K562 (cell line): ENCODE measurements around the gene FAM50A. TPM values are rescaled to one million over a fixed set of nuclear protein-coding genes. Genes with fewer than 3 reads are reported as not detected.
A peak's percentile ranks its signal among the peaks of the same experiment; 100 is the strongest.

Source experiments
- CAMTA2 ChIP-seq: fragments of 250-450 bp; sonication (Bioruptor Pico); conservative IDR thresholded peaks from 2 replicates; pipeline ENCODE4 v1.5.1; 2022
- CBX5 ChIP-seq: IDR thresholded peaks from 2 replicates; pipeline ENCODE4 v1.6.1; 2014; ENCODE audit warnings: low read depth, borderline replicate concordance
- CREM ChIP-seq: IDR thresholded peaks from 2 replicates; pipeline ENCODE4 v1.6.1; 2014; ENCODE audit warnings: antibody characterized with exemption, low read depth
- DACH1 ChIP-seq: fragments of 450-650 bp; IDR thresholded peaks from 2 replicates; pipeline ENCODE4 v1.6.1; 2018; ENCODE audit not compliant: partially characterized antibody
- LARP7 ChIP-seq: fragments of 450-650 bp; IDR thresholded peaks from 2 replicates; pipeline ENCODE4 v1.6.1; 2016
- RBM15 ChIP-seq: fragments of 200-400 bp; formaldehyde crosslinking; IDR thresholded peaks from 2 replicates; pipeline ENCODE4 v1.6.1; 2018; ENCODE audit warnings: mild to moderate bottlenecking, low read length, moderate library complexity; ENCODE audit not compliant: insufficient read depth
- TAF1 ChIP-seq: IDR thresholded peaks from 2 replicates; pipeline ENCODE4 v1.6.1; 2011; ENCODE audit warnings: mild to moderate bottlenecking, low read length, moderate library complexity; ENCODE audit not compliant: insufficient read depth, control insufficient read depth, severe bottlenecking; ENCODE audit errors: extremely low read depth
- TARDBP ChIP-seq: fragments of 450-650 bp; IDR thresholded peaks from 2 replicates; pipeline ENCODE4 v1.6.1; 2016
- ZSCAN32 ChIP-seq: fragments of 450-650 bp; formaldehyde crosslinking; IDR thresholded peaks from 2 replicates; pipeline ENCODE4 v1.4.0; 2020; ENCODE audit warnings: mild to moderate bottlenecking, moderate library complexity
- polyA plus RNA-seq, 8 experiments: library from polyadenylated mRNA; depleted of rRNA in 4 of 8; stranded (reverse) in 5 of 8; unstranded in 3 of 8; fragments of >200 nt; fragmentation: Nextera tagmentation in 2 of 8; fragmentation: Illumina TruSeq in 1 of 8; extraction: Ambion mirVana in 2 of 8; extraction: Trizol in 1 of 8; gene quantifications; 2 replicates each; pipeline versions ENCODE4 v1.2.1 to v1.2.3, GENCODE V29; 2011 to 2014; ENCODE audit warnings: inconsistent platforms in 1 of 8, missing spikeins in 1 of 8
- total RNA-seq, 7 experiments: library from RNA; depleted of rRNA in 6 of 7; stranded (reverse); fragments of >200 nt in 6 of 7; fragmentation: Illumina TruSeq in 2 of 7; extraction: Trizol in 2 of 7; gene quantifications; 2 replicates each; pipeline versions ENCODE4 v1.2.1 to v1.2.3, GENCODE V29; 2011 to 2021; ENCODE audit warnings: low replicate concordance in 1 of 7
- TF ChIP-seq, protein P1 (sequence below): fragments of 450-650 bp; IDR thresholded peaks from 2 replicates; pipeline ENCODE4 v1.6.1; 2016; ENCODE audit warnings: mild to moderate bottlenecking, moderate library complexity
- TF ChIP-seq, protein P2 (sequence below): sonication (generic); formaldehyde crosslinking; IDR thresholded peaks from 2 replicates; pipeline ENCODE4 v1.8.0; 2022; ENCODE audit warnings: missing genetic modification reagents, mild to moderate bottlenecking, moderate library complexity, borderline replicate concordance
- TF ChIP-seq, protein P3 (sequence below): sonication (generic); formaldehyde crosslinking; IDR thresholded peaks from 2 replicates; pipeline ENCODE4 v1.8.1; 2023; ENCODE audit warnings: mild to moderate bottlenecking, missing genetic modification reagents

FAM50A gene
- total and polyA plus RNA-seq, 9 of the 15 experiments (the other 6 are each of a cell fraction or from before 2014, with no cell fraction given), result 4.4 to 114 (median 67.3) TPM

DNA sequence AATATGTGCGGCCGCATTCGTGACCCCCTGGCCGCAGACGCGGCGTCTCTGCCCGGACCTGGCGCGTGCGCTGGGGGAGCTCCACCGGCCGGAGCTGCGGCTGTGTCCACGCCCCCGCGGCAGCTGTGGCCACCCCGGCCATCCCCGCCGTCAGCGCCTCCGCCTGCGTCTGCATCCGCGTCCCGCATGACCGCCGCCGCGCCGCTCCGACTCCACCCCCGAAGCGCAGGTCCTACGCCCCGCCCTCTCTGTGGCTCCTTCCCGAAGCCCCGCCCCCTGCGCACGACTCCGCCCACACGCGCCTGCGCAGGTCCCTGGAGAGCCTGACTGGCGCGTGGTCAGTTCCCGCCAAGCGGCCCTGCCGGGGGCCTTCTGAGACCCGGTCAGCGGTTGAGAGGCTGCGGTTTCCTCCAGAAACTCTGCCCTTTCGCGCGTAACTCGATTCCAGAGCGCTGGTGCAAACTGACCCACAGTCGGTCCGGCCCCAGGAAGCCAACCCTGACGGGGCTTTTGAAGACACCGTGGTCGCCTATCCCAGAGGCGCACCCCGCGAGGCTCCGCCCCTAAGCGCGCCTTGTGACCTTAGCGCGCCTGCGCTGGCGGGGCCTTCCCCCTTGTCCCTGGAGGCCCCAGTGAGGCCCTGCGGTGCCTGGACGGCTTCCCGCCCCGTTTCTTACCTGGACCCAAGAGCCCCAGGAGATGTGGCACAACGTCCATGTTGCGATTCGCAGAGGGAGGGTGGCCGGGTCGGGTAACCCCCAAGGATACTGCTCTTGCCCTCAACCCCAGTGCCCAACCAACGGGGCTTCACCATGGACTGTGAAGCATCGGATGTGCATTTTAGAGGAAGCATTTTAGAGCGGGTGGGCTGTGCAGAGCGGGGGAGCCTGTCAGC is 35.0 kb downstream of the FAM50A start, which contains the start of gene LAGE3 (continued):
- TF ChIP-seq, protein P1, sequence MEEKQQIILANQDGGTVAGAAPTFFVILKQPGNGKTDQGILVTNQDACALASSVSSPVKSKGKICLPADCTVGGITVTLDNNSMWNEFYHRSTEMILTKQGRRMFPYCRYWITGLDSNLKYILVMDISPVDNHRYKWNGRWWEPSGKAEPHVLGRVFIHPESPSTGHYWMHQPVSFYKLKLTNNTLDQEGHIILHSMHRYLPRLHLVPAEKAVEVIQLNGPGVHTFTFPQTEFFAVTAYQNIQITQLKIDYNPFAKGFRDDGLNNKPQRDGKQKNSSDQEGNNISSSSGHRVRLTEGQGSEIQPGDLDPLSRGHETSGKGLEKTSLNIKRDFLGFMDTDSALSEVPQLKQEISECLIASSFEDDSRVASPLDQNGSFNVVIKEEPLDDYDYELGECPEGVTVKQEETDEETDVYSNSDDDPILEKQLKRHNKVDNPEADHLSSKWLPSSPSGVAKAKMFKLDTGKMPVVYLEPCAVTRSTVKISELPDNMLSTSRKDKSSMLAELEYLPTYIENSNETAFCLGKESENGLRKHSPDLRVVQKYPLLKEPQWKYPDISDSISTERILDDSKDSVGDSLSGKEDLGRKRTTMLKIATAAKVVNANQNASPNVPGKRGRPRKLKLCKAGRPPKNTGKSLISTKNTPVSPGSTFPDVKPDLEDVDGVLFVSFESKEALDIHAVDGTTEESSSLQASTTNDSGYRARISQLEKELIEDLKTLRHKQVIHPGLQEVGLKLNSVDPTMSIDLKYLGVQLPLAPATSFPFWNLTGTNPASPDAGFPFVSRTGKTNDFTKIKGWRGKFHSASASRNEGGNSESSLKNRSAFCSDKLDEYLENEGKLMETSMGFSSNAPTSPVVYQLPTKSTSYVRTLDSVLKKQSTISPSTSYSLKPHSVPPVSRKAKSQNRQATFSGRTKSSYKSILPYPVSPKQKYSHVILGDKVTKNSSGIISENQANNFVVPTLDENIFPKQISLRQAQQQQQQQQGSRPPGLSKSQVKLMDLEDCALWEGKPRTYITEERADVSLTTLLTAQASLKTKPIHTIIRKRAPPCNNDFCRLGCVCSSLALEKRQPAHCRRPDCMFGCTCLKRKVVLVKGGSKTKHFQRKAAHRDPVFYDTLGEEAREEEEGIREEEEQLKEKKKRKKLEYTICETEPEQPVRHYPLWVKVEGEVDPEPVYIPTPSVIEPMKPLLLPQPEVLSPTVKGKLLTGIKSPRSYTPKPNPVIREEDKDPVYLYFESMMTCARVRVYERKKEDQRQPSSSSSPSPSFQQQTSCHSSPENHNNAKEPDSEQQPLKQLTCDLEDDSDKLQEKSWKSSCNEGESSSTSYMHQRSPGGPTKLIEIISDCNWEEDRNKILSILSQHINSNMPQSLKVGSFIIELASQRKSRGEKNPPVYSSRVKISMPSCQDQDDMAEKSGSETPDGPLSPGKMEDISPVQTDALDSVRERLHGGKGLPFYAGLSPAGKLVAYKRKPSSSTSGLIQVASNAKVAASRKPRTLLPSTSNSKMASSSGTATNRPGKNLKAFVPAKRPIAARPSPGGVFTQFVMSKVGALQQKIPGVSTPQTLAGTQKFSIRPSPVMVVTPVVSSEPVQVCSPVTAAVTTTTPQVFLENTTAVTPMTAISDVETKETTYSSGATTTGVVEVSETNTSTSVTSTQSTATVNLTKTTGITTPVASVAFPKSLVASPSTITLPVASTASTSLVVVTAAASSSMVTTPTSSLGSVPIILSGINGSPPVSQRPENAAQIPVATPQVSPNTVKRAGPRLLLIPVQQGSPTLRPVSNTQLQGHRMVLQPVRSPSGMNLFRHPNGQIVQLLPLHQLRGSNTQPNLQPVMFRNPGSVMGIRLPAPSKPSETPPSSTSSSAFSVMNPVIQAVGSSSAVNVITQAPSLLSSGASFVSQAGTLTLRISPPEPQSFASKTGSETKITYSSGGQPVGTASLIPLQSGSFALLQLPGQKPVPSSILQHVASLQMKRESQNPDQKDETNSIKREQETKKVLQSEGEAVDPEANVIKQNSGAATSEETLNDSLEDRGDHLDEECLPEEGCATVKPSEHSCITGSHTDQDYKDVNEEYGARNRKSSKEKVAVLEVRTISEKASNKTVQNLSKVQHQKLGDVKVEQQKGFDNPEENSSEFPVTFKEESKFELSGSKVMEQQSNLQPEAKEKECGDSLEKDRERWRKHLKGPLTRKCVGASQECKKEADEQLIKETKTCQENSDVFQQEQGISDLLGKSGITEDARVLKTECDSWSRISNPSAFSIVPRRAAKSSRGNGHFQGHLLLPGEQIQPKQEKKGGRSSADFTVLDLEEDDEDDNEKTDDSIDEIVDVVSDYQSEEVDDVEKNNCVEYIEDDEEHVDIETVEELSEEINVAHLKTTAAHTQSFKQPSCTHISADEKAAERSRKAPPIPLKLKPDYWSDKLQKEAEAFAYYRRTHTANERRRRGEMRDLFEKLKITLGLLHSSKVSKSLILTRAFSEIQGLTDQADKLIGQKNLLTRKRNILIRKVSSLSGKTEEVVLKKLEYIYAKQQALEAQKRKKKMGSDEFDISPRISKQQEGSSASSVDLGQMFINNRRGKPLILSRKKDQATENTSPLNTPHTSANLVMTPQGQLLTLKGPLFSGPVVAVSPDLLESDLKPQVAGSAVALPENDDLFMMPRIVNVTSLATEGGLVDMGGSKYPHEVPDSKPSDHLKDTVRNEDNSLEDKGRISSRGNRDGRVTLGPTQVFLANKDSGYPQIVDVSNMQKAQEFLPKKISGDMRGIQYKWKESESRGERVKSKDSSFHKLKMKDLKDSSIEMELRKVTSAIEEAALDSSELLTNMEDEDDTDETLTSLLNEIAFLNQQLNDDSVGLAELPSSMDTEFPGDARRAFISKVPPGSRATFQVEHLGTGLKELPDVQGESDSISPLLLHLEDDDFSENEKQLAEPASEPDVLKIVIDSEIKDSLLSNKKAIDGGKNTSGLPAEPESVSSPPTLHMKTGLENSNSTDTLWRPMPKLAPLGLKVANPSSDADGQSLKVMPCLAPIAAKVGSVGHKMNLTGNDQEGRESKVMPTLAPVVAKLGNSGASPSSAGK, result peak; percentile 100
- TF ChIP-seq, protein P2, sequence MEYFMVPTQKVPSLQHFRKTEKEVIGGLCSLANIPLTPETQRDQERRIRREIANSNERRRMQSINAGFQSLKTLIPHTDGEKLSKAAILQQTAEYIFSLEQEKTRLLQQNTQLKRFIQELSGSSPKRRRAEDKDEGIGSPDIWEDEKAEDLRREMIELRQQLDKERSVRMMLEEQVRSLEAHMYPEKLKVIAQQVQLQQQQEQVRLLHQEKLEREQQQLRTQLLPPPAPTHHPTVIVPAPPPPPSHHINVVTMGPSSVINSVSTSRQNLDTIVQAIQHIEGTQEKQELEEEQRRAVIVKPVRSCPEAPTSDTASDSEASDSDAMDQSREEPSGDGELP (CRISPR knock-in tag), result peak; percentile 90
- TF ChIP-seq DACH1 (peak; percentile 33), TARDBP (no peak), ZSCAN32 (CRISPR knock-in tag) (no peak), LARP7 (no peak), RBM15 (no peak), CAMTA2 (0 out of 2 replicates have a peak, but pooled peaks have one; percentile 8), CBX5 (no peak), TAF1 (no peak), CREM (peak; percentile 82)
- TF ChIP-seq, protein P3, sequence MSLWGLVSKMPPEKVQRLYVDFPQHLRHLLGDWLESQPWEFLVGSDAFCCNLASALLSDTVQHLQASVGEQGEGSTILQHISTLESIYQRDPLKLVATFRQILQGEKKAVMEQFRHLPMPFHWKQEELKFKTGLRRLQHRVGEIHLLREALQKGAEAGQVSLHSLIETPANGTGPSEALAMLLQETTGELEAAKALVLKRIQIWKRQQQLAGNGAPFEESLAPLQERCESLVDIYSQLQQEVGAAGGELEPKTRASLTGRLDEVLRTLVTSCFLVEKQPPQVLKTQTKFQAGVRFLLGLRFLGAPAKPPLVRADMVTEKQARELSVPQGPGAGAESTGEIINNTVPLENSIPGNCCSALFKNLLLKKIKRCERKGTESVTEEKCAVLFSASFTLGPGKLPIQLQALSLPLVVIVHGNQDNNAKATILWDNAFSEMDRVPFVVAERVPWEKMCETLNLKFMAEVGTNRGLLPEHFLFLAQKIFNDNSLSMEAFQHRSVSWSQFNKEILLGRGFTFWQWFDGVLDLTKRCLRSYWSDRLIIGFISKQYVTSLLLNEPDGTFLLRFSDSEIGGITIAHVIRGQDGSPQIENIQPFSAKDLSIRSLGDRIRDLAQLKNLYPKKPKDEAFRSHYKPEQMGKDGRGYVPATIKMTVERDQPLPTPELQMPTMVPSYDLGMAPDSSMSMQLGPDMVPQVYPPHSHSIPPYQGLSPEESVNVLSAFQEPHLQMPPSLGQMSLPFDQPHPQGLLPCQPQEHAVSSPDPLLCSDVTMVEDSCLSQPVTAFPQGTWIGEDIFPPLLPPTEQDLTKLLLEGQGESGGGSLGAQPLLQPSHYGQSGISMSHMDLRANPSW (CRISPR knock-in tag), result no peak
